SKM-1 treated with dmso at 0.1 percent for 144 hours (cell line): ENCODE results near the gene ACTR8.

Experiments used
- DNase-seq: peaks from one replicate; lab custom pipeline; 2025; ENCODE audit not compliant: unreplicated experiment; lab: John Stamatoyannopoulos, UW

The ACTR8 gene

GRCh38 chr3:53836084-53836872, 45.7 kb downstream of the ACTR8 start:
- no peak for DNase-seq

- no peak for DNase-seq
Observed at GRCh38 chr3:53835257-53835656, 46.7 kb downstream of the ACTR8 start.

GRCh38 chr3:53834429-53835095, 47.4 kb downstream of the ACTR8 start:
- DNase-seq, result peak; percentile 33

GRCh38 chr3:53833700-53834099, 48.3 kb downstream of the ACTR8 start:
- no peak for DNase-seq

GRCh38 chr3:53833053-53833645, 48.8 kb downstream of the ACTR8 start:
- no peak for DNase-seq

- no peak for DNase-seq
Observed at GRCh38 chr3:53830944-53831343, 51.0 kb downstream of the ACTR8 start.

- no peak for DNase-seq
Observed at GRCh38 chr3:53829605-53830004, 52.3 kb downstream of the ACTR8 start.

- no peak for DNase-seq
Observed at GRCh38 chr3:53828581-53828980, 53.4 kb downstream of the ACTR8 start.

GRCh38 chr3:53826048-53826447, 55.9 kb downstream of the ACTR8 start:
- DNase-seq, result no peak

GRCh38 chr3:53824795-53825194, 57.2 kb downstream of the ACTR8 start:
- DNase-seq, result no peak

GRCh38 chr3:53823956-53824657, 57.8 kb downstream of the ACTR8 start:
- no peak for DNase-seq

GRCh38 chr3:53823026-53823955, 58.7 kb downstream of the ACTR8 start:
- no peak for DNase-seq

GRCh38 chr3:53822331-53822741, 59.6 kb downstream of the ACTR8 start:
- no peak for DNase-seq

- DNase-seq, result no peak
Observed at GRCh38 chr3:53821631-53822121, 60.3 kb downstream of the ACTR8 start.

GRCh38 chr3:53820756-53821580, 61.0 kb downstream of the ACTR8 start:
- no peak for DNase-seq

GRCh38 chr3:53820084-53820483, 61.9 kb downstream of the ACTR8 start:
- no peak for DNase-seq

- no peak for DNase-seq
Observed at GRCh38 chr3:53819163-53819868, 62.6 kb downstream of the ACTR8 start.

- no peak for DNase-seq
Observed at GRCh38 chr3:53818221-53819162, 63.5 kb downstream of the ACTR8 start.
